Left cardiac atrium (tissue), 4 donors: ENCODE measurements around the gene SPRED1. TPM values are rescaled to one million over a fixed set of nuclear protein-coding genes. Genes with fewer than 3 reads are reported as not detected.

Experiments used
- ATAC-seq, 2 donors: fragments of 200-7000 bp; cut with Tn5 transposase; one replicate each; pipeline ENCODE4 v1.9.1; 2020; ENCODE audit warnings: mild to moderate bottlenecking in 2 of 2, moderate library complexity in 2 of 2
- DNase-seq: peaks from one replicate; pipeline ENCODE4 v3.0.0-alpha.2; 2020
- intact Hi-C, 2 donors: fragments of 100-400 bp; cut with DNase I; formaldehyde crosslinking; loops; one replicate each; pipeline versions ENCODE4 v1.14.1 to v1.15.1; 2022 to 2023
- long read RNA-seq: library from polyadenylated mRNA; unstranded; transcript quantifications from one replicate; pipeline ENCODE4 v2.0.0, GENCODE V29; 2021
- total RNA-seq, 2 donors: library from RNA; stranded (reverse); fragmentation: NEBNext Ultra II Directional; extraction: Animal tissue kit (Norgen Biotek cat#: 25700); gene quantifications; one replicate each; pipeline ENCODE4 v1.2.1, GENCODE V29; 2021
- donor health status: DM: no; HTN: yes; CAD: no.
- donor health status: DM: no; HTN: yes; CAD: no; lungs with severe emphysema.
- donor health status: DM: yes; HTN: yes; CAD: no.
- donor health status: Dilated cardiomyopathy.

SPRED1 gene
- 10 to 100 TPM; 16.1 to 19.9 TPM for total RNA-seq
- long read RNA-seq, full-length matches to known transcripts: 7 of 8 reads
- long read RNA-seq, partial matches to known transcripts: 0 of 8 reads
- long read RNA-seq, other reads (novel, unspliced or antisense): 1 of 8 reads

DNA sequence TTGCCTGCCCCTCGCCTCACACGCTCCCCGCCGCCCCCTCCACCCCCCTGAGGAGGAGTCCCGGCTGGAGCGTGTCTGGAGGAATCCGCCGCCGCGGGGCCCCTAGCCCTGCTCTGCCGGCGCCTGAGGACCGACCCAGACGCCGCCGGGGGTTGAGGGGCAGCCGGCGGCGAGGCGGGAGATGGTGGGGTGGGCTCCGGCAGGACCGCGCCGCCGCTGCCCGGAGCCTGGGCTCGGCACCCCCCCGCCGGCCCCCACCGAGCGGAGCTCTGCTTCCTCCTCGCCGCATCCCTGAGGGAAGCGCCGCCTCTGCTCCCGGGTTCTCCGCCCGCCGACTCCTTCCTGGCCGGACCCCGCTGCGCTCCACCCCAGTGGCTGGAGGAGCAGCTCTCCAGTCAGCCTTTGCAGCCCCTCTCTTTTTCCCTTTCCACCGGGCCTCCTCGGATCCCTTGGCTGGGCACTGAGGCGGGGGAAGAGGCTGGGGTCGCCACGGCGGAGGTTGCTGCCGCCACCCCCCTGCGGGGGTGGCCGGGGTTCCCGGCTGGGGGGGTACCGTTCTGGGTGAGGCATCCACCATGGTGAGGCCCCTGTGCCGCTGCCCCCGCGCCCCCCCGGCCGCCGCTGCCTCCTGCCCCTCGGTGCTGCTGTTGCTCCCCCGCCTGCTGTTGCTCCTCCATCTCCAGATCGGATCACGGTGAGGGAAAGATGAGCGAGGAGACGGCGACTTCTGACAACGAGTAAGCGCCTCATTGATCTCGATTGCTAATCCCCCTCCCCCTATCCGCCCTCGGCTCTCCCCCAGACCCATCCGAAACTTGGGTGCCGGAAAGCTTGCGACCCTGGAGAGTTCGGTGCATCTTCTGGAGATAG is at the start of gene SPRED1:
Gene SPRED1, plus strand, starts transcription at position 356 of the 870 bp plus-strand sequence. Its CDS starts 350 bp downstream, at position 706.
- DNase-seq: peak; percentile 84
- intact Hi-C loops: loop anchor here (5.0 to 10.0 kb wide), 3 partner anchors 52 to 180 kb away; no protein-coding TSS in a partner anchor
- ATAC-seq: peak; percentile 73 to 84

GRCh38 chr15:38205526-38206272 is 46.9 kb upstream of the SPRED1 start:
- no peak for DNase-seq
- intact Hi-C loops: no loop called here
- no peak for ATAC-seq

GRCh38 chr15:38207621-38208020 is 45.0 kb upstream of the SPRED1 start:
- ATAC-seq (no peak), DNase-seq (no peak)
- intact Hi-C loops: no loop called here

DNA sequence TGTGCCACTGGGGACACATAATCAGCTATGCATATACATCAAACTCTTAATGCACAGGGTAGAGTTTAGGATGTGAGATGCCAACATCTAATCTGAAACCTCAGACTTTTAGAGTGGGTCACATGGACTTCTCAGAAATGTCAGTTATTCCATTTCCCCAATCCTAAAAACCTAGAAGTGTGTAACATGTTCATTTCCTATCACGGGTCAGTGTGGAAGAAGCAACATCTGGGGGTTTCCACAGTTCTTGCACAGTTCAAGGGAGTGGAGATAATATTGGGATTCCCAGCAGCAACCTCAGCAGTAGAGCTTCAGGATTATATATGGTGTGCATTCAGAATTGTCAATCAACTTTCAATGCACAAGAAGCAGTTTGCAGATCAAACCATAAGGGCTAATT is 44.4 kb upstream of the SPRED1 start:
- no peak for ATAC-seq
- no peak for DNase-seq
- intact Hi-C loops: no loop called here

DNA sequence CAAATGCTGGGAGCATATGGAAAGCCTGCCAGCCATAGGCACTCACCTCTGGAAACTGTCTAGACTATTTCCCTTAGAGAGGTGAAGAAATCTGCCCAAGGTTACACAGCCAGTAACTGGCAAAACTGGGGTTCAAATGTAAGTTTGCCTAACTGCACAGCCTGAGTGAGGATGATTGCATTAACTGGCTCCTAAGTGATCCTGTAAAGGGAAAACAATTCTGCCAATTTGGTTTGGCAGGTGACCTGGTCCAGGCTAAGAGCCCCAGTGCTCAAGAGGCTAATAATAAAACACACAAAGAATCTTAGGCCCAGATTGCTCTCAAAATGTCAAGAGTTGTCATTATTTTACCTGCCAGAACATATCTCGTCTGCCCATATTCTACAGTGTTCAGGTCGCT is 43.9 kb upstream of the SPRED1 start:
- no peak for ATAC-seq
- intact Hi-C loops: no loop called here
- DNase-seq: no peak

- intact Hi-C loops: no loop called here
- DNase-seq (no peak), ATAC-seq (no peak)
These were observed 41.4 kb upstream of the SPRED1 start for GRCh38 chr15:38211249-38211648.

DNA sequence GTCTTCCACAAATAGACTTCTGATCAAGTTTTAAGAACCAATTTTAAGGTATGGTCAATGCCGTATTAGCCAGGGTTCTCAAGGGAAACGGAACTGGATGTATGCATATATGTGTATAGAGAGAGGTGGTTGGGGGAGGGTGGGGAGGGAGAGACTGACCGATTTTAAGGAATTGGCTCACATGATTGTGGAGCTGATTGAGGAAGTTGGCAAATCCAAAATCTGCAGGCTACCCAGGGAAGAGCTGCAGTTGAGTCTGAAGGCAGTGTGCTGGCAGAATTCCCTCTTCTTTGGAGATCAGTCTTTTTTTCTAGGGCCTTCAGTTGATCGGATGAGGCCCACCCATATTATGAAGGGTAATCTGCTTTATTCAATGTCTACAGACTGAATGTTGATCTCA is 40.8 kb upstream of the SPRED1 start:
- DNase-seq (no peak), ATAC-seq (no peak)
- intact Hi-C loops: no loop called here

- ATAC-seq: no peak
- intact Hi-C loops: no loop called here
- no peak for DNase-seq
These were observed 39.8 kb upstream of the SPRED1 start for GRCh38 chr15:38212729-38213351.

GRCh38 chr15:38213356-38213755 is 39.3 kb upstream of the SPRED1 start:
- ATAC-seq (no peak), DNase-seq (no peak)
- intact Hi-C loops: no loop called here

DNA sequence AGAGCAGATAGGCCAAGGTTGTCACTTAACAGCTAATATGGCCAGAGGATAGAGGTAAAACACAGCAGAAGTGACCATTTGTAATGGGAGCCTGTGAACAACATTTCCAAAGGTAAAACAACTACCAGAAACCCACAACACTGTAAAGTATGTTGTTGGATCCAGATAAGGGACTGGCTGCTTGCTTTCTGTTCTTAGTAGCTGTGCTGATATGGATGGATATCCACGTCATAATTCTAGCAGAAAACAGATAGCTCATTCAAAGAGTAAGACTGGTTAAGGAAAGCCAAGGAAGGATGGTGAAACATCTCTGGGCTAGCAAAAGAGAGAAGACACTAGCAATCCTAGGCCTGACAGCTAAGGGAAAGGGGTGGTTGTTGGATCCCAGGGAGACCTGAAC is 36.9 kb upstream of the SPRED1 start:
- intact Hi-C loops: no loop called here
- DNase-seq (no peak), ATAC-seq (peak in 1 of 2 donors; percentile 48)

DNA sequence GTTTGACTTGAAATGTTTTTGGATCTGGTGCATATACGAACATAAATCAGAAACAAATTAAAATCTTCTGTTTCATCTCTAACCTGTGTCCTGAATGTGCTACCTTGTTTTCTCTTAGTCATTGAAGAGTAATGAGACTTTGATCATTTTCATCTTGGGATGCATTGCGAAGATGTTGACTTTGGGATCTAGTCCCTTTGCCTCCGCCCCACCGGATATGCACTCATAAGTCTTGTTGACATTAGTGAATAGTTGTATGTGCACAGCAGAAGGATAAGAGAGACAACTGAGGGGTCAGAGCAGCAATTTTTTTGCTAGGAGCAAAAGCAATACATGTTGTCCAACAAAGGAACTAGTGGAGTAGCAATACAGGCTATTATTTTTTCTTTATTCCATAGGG is 35.9 kb upstream of the SPRED1 start:
- intact Hi-C loops: no loop called here

DNA sequence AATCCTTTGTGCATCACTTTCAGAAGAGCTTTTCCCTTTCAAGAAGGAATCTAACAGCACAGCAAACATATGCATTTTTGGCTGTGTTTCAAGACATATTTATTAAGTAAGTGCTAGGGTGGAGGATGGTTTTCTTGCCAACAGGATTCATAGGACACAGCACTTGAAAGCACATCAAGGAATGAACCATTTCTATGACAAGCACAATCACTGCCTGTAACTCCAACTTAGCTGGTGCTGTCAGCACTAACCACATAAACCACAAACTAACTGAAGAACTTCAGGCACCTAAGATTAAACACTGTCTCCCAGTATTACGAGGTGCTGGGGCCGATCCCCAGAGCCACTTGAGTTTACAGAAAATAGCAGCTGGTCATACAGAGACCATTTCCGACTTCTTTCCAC is 35.4 kb upstream of the SPRED1 start:
- intact Hi-C loops: no loop called here
- ATAC-seq: no peak
- DNase-seq: no peak

More for the DNA sequence above, 35.9 kb upstream of the SPRED1 start:
- DNase-seq (no peak), ATAC-seq (no peak)

GRCh38 chr15:38217788-38218609 is 34.6 kb upstream of the SPRED1 start:
- ATAC-seq (peak in 1 of 2 donors; percentile 66), DNase-seq (no peak)
- intact Hi-C loops: no loop called here

DNA sequence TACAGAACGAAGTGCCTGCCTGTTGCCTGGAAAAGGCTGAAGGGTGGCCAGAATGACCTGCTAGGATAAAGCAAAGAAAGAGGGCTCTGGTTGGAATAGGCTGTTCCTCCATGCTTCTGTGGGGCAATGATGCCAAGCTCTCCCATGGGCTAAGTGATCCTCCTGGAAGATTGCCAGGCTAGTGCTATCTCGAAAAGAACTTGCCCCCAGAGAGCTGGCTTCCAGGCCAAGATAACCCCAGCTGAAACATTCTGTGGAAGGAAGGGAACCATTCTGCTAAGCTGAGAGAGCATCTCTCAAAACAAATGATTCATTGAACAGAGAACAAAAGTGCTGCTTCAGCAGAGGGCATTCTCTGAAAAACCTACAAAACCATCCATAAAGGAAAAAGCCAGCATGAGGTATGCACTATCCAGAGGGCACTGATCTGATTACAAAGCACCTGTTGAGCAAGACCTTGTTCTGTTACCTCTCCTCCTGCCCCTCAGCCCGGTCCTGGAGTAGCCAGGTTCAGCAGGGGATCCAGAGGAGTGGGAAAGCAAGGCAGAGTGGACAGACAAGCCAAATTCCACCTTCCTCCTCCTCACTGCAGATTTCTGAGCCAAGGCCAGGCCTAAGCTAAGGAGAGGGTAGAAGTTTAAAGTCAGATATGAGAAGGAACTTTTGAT is 31.9 kb upstream of the SPRED1 start:
- DNase-seq (no peak), ATAC-seq (no peak)
- intact Hi-C loops: no loop called here

DNA sequence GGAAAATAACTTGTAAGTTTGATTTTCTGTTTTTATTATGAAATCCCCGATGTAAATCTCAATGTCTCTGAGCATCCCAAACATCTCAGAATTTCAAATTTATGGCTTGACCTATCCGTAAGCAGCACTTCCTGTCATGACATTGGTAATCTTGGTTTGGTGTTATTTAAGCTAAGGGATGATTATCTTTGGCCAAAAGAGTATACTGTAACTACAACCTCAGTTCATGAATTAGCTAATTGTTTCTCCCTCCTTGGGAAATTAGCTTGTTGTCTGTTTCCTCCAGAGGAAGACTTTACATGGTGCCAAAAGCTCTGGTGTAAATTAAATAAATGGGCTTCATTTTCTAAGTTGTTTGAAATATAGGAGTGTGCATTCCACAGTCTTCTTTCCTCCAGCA is 28.1 kb upstream of the SPRED1 start:
- ATAC-seq (no peak), DNase-seq (no peak)
- intact Hi-C loops: no loop called here

- intact Hi-C loops: no loop called here
- no peak for ATAC-seq
- DNase-seq: no peak
These were observed 27.3 kb upstream of the SPRED1 start for GRCh38 chr15:38225381-38225780.

- ATAC-seq (peak; percentile 81 to 84), DNase-seq (peak; percentile 36)
- intact Hi-C loops: no loop called here
These were observed 25.9 kb upstream of the SPRED1 start for GRCh38 chr15:38226608-38227266.

- intact Hi-C loops: no loop called here
- DNase-seq (no peak), ATAC-seq (no peak)
These were observed 24.7 kb upstream of the SPRED1 start for GRCh38 chr15:38227941-38228340.
